IMR-90 (cell line): ENCODE data around the gene FRMD1. TPM values are rescaled to one million over a fixed set of nuclear protein-coding genes. Genes with fewer than 3 reads are reported as not detected.
"Not testable (repeated sequence)": the region's sequence is repeated elsewhere in the genome, so short reads cannot be mapped to it uniquely, and the experiment has no call there.

ENCODE experiments used
- ATAC-seq: fragments of 200-7000 bp; cut with Tn5 transposase; 2 replicates; pipeline ENCODE4 v1.9.1; 2020; ENCODE audit warnings: low read depth, mild to moderate bottlenecking, moderate library complexity
- BruUV-seq: library from RNA; stranded (reverse); fragments of 400-500 nt; replicated peaks from 2 replicates; lab custom pipeline; 2021; lab: Mats Ljungman, UMichigan
- CTCF ChIA-PET: fragments of 300-600 bp; formaldehyde crosslinking; extraction: SDS; loops from one replicate; lab custom pipeline; 2021; ENCODE audit warnings: antibody characterized with exemption; lab: Yijun Ruan, JAX
- POLR2A ChIA-PET: fragments of 300-600 bp; sonication (Branson Sonifier 250); formaldehyde crosslinking; loops from one replicate; lab custom pipeline; 2022; ENCODE audit warnings: antibody characterized with exemption; ENCODE audit not compliant: unreplicated experiment; lab: Charles Lee
- DNase-seq: peaks from one replicate; pipeline ENCODE4 v3.0.0; 2013
- H2AFZ ChIP-seq: replicated peaks from 2 replicates; pipeline ENCODE3; 2013; ENCODE audit warnings: low read length, mild to moderate bottlenecking; ENCODE audit not compliant: poor library complexity
- H2AK5ac ChIP-seq: 2 replicates; pipeline ENCODE4 v1.6.1; 2013; ENCODE audit warnings: low read depth, low read length, inconsistent platforms
- H2AK9ac ChIP-seq: replicated peaks from 2 replicates; pipeline ENCODE3; 2013; ENCODE audit warnings: mild to moderate bottlenecking, low read depth, low read length, moderate library complexity; ENCODE audit not compliant: poor library complexity
- H2BK120ac ChIP-seq: 2 replicates; pipeline ENCODE4 v1.6.1; 2013; ENCODE audit warnings: low read depth, low read length, inconsistent platforms
- H2BK15ac ChIP-seq: 3 replicates; pipeline ENCODE4 v1.6.1; 2013; ENCODE audit warnings: low read depth, low read length, inconsistent platforms
- H2BK20ac ChIP-seq: 2 replicates; pipeline ENCODE4 v1.6.1; 2013; ENCODE audit warnings: low read depth, mild to moderate bottlenecking, inconsistent platforms, low read length, moderate library complexity
- H2BK5ac ChIP-seq: 2 replicates; pipeline ENCODE4 v1.6.1; 2013; ENCODE audit warnings: mild to moderate bottlenecking, low read depth, low read length, inconsistent platforms; ENCODE audit not compliant: poor library complexity, severe bottlenecking
- H3K14ac ChIP-seq: replicated peaks from 2 replicates; pipeline ENCODE4 v1.6.1; 2013; ENCODE audit warnings: low read depth, low read length, inconsistent platforms
- H3K18ac ChIP-seq: 2 replicates; pipeline ENCODE4 v1.6.1; 2013; ENCODE audit warnings: low read depth, low read length, control low read depth
- H3K23ac ChIP-seq: 2 replicates; pipeline ENCODE4 v1.6.1; 2013; ENCODE audit warnings: low read depth, low read length, inconsistent platforms
- H3K27ac ChIP-seq: 2 replicates; pipeline ENCODE4 v1.5.1; 2013; ENCODE audit warnings: mild to moderate bottlenecking, control low read depth, low read length; ENCODE audit not compliant: insufficient read depth
- H3K27me3 ChIP-seq: 2 replicates; pipeline ENCODE4 v1.6.1; 2013; ENCODE audit warnings: low read length; ENCODE audit not compliant: control insufficient read depth, insufficient read depth
- H3K36me3 ChIP-seq: 2 replicates; pipeline ENCODE4 v1.6.1; 2013; ENCODE audit warnings: low read length, mixed read lengths; ENCODE audit not compliant: control insufficient read depth, insufficient read depth
- H3K4ac ChIP-seq: 2 replicates; pipeline ENCODE4 v1.6.1; 2013; ENCODE audit warnings: low read depth, low read length, inconsistent platforms
- H3K4me1 ChIP-seq: 2 replicates; pipeline ENCODE4 v1.6.1; 2013; ENCODE audit warnings: low read length, mixed read lengths; ENCODE audit not compliant: control insufficient read depth, insufficient read depth
- H3K4me2 ChIP-seq: 2 replicates; pipeline ENCODE4 v1.6.1; 2013; ENCODE audit warnings: low read depth, mild to moderate bottlenecking, control low read depth, low read length, moderate library complexity
- H3K4me3 ChIP-seq: 2 replicates; pipeline ENCODE4 v1.5.1; 2013; ENCODE audit warnings: low read depth, mild to moderate bottlenecking, control low read depth, low read length, moderate library complexity; ENCODE audit not compliant: insufficient read depth
- H3K56ac ChIP-seq: 2 replicates; pipeline ENCODE4 v1.6.1; 2013; ENCODE audit warnings: low read length, inconsistent platforms; ENCODE audit not compliant: insufficient read depth; ENCODE audit errors: extremely low read depth
- H3K79me1 ChIP-seq, 2 experiments: 2 replicates each; pipeline ENCODE4 v1.6.1; 2013; ENCODE audit warnings: low read length in 2 of 2, inconsistent platforms in 1 of 2, low read depth in 1 of 2
- H3K9ac ChIP-seq: 2 replicates; pipeline ENCODE4 v1.6.1; 2013; ENCODE audit warnings: low read depth, low read length, control low read depth
- H3K9me1 ChIP-seq: 2 replicates; pipeline ENCODE4 v1.6.1; 2013; ENCODE audit warnings: low read length, inconsistent platforms; ENCODE audit not compliant: insufficient read depth
- H3K9me3 ChIP-seq: 2 replicates; pipeline ENCODE4 v1.6.1; 2013; ENCODE audit warnings: low read length; ENCODE audit not compliant: control insufficient read depth, insufficient read depth
- H4K20me1 ChIP-seq: 2 replicates; pipeline ENCODE4 v1.6.1; 2013; ENCODE audit warnings: low read length, inconsistent platforms; ENCODE audit not compliant: insufficient read depth
- H4K5ac ChIP-seq: 2 replicates; pipeline ENCODE4 v1.6.1; 2013; ENCODE audit warnings: mild to moderate bottlenecking, low read depth, low read length, control low read depth
- H4K8ac ChIP-seq, 2 experiments: 2 replicates each; pipeline ENCODE4 v1.6.1; 2013; ENCODE audit warnings: low read depth in 2 of 2, low read length in 2 of 2, control low read depth in 1 of 2, inconsistent platforms in 1 of 2
- H4K91ac ChIP-seq: 2 replicates; pipeline ENCODE4 v1.6.1; 2013; ENCODE audit warnings: low read depth, low read length, inconsistent platforms; ENCODE audit not compliant: insufficient read depth
- WGBS, 2 experiments: methylation state at CpG; one replicate each; pipeline versions ENCODE4 v1.1.5 to v1.1.7; 2013; ENCODE audit warnings: missing lambda C conversion rate in 2 of 2; ENCODE audit not compliant: insufficient read length in 1 of 2; ENCODE audit errors: extremely low coverage in 2 of 2; 5-methylcytosine and 5-hydroxymethylcytosine counted together
- dilution Hi-C: fragments of 300-500 bp; cut with HindIII; formaldehyde crosslinking; loops from one replicate; pipeline ENCODE4 v1.14.3; 2018; ENCODE audit warnings: low sequenced_read_pairs; ENCODE audit not compliant: unreplicated experiment
- in situ Hi-C: fragments of 300-500 bp; cut with MboI; formaldehyde crosslinking; loops from 3 replicates; pipeline ENCODE4 v1.14.3; 2019; ENCODE audit warnings: low sequenced_read_pairs, inconsistent platforms, mixed read lengths
- intact Hi-C: fragments of 100-400 bp; cut with micrococcal nuclease; formaldehyde crosslinking; loops from 2 replicates; pipeline ENCODE4 v1.10.0; 2022
- polyA plus RNA-seq, 3 experiments: library from polyadenylated mRNA; depleted of rRNA; stranded (reverse); fragments of >200 nt; gene quantifications; 2 replicates each; pipeline ENCODE4 v1.2.3, GENCODE V29; 2012; ENCODE audit warnings: low replicate concordance in 1 of 3
- total RNA-seq: library from RNA; depleted of rRNA; stranded (reverse); fragments of >200 nt; gene quantifications from 2 replicates; pipeline ENCODE4 v1.2.3, GENCODE V29; 2012

Gene FRMD1
- total and polyA plus RNA-seq, 2 of the 4 experiments (the other 2 are of a cell fraction), result not detected

GRCh38 chr6:168077401-168077800 is 1.6 kb downstream of the FRMD1 start:
- ATAC-seq, result not testable (repeated sequence)

More at GRCh38 chr6:168077401-168077800, 1.6 kb downstream of the FRMD1 start:
- H2BK15ac ChIP-seq, H3K56ac ChIP-seq, H2AFZ ChIP-seq, H4K20me1 ChIP-seq, H3K9ac ChIP-seq, H3K79me1 ChIP-seq, H3K4me3 ChIP-seq, H2AK5ac ChIP-seq, CTCF ChIA-PET, H3K36me3 ChIP-seq, H3K4ac ChIP-seq, H4K91ac ChIP-seq, H4K8ac ChIP-seq, H4K5ac ChIP-seq, H2BK20ac ChIP-seq, BruUV-seq, H2BK120ac ChIP-seq, H3K9me1 ChIP-seq, dilution Hi-C loops, in situ Hi-C loops, H3K27me3 ChIP-seq, H3K18ac ChIP-seq, H2BK5ac ChIP-seq, H3K23ac ChIP-seq, H3K27ac ChIP-seq, H3K14ac ChIP-seq, intact Hi-C loops, H3K4me2 ChIP-seq, POLR2A ChIA-PET, H2AK9ac ChIP-seq, DNase-seq, H3K4me1 ChIP-seq, H3K9me3 ChIP-seq: not testable (repeated sequence)
- WGBS, 2 experiments, result 92% methylated on average over 3 of the region's 7 CpGs; no CpG with 5 or more reads in 1 of the 2 experiments
